ENCODE data around the gene ADAMTS9. TPM values are rescaled to one million over a fixed set of nuclear protein-coding genes. Genes with fewer than 3 reads are reported as not detected.

Gene ADAMTS9
- total and polyA plus RNA-seq, 3 donors from 2014 or later: 5.1 to 8.1 (median 5.9) TPM

DNA sequence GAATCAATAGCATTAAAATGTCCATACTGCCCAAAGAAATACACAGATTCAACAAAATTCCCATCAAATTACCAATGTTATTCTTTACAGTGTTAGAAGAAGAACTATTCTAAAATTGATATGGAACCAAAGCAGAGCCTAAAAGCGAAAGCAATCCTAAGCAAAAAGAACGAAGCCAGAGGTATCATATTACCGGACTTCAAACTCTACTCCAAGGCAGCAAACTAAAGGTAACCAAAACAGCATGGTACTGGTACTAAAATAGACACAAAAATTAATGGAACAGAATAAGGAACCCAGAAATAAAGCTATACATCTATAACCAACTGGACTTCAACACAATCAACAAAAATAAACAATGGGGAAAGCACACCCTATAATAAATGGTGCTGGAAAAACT is 167.5 kb downstream of the ADAMTS9 start:
- H3K27me3 ChIP-seq: no peaks in the 10 kb centered on the region
- TF ChIP-seq POLR2A (IDR thresholded peaks at IDR 0.05): no peak
- TF ChIP-seq, protein P1, sequence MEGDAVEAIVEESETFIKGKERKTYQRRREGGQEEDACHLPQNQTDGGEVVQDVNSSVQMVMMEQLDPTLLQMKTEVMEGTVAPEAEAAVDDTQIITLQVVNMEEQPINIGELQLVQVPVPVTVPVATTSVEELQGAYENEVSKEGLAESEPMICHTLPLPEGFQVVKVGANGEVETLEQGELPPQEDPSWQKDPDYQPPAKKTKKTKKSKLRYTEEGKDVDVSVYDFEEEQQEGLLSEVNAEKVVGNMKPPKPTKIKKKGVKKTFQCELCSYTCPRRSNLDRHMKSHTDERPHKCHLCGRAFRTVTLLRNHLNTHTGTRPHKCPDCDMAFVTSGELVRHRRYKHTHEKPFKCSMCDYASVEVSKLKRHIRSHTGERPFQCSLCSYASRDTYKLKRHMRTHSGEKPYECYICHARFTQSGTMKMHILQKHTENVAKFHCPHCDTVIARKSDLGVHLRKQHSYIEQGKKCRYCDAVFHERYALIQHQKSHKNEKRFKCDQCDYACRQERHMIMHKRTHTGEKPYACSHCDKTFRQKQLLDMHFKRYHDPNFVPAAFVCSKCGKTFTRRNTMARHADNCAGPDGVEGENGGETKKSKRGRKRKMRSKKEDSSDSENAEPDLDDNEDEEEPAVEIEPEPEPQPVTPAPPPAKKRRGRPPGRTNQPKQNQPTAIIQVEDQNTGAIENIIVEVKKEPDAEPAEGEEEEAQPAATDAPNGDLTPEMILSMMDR (IDR thresholded peaks at IDR 0.05): no peak
- H3K36me3 ChIP-seq (ENCODE audit: low read depth, missing control alignments): no peaks in the 10 kb centered on the region
- no peak for DNase-seq
- H3K4me1 ChIP-seq: no peaks in the 10 kb centered on the region
- H3K9me3 ChIP-seq: no peaks in the 10 kb centered on the region
- no peak overlapping the region for H3K4me3 ChIP-seq
- 77 to 84% methylated on average over 3 of the region's 3 CpGs for WGBS, 2 donors
- intact Hi-C loops (cut with DNase I; ENCODE audit: low total_unique reads): no loop called here
- no peak overlapping the region for H3K27ac ChIP-seq

DNA sequence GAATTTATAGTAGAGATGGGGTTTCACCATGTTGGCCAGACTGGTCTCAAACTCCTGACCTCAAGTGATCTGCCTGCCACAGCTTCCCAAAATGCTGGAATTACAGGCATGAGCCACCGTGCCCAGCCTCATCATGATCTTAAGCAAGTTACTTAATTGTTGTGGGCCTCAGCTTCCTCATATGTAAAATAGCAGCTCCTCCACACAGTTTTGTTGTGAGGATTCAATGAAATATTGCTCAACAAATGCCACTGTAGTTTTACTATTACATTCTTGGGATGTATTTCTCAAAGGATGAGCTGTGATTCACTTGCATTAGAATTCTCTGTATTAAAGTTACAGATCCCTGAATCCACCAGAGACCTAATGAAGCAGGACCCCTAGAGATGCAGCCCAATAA is 168.8 kb downstream of the ADAMTS9 start:
- H3K36me3 ChIP-seq (ENCODE audit: low read depth, missing control alignments): no peaks in the 10 kb centered on the region
- TF ChIP-seq POLR2A (IDR thresholded peaks at IDR 0.05): no peak
- TF ChIP-seq, protein P1 (IDR thresholded peaks at IDR 0.05): no peak
- H3K27ac ChIP-seq: no peak overlapping the region
- WGBS, 2 donors: 89 to 100% methylated on average over 1 of the region's 1 CpG
- no peak for DNase-seq
- H3K4me1 ChIP-seq: no peaks in the 10 kb centered on the region
- H3K9me3 ChIP-seq: no peaks in the 10 kb centered on the region
- H3K27me3 ChIP-seq: no peaks in the 10 kb centered on the region
- no peak overlapping the region for H3K4me3 ChIP-seq
- intact Hi-C loops (cut with DNase I; ENCODE audit: low total_unique reads): no loop called here

DNA sequence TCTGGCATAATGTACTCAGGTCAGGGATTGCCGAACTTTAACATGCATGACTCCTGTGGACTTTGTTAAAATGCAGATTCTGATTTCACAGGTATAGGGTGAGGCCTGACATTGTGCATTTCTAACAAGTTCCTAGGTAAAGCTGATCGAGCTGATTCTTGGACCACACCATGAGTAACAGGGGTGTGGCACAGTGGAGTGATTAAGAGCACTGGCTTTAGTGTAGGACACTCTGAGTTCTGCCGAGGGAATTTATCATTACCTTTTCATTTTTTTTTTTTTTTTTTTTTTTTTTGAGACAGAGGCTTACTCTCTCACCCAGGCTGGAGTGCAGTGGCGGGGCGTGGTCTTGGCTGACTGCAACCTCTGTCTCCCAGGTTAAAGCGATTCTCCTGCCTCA is 169.3 kb downstream of the ADAMTS9 start:
- no peak for TF ChIP-seq POLR2A (IDR thresholded peaks at IDR 0.05)
- TF ChIP-seq, protein P1 (IDR thresholded peaks at IDR 0.05): no peak
- no peak for DNase-seq
- Histone ChIP-seq H3K4me3 (no peak overlapping the region), H3K27ac (no peak overlapping the region), H3K36me3 (ENCODE audit: low read depth, missing control alignments) (no peaks in the 10 kb centered on the region), H3K4me1 (no peaks in the 10 kb centered on the region), H3K9me3 (no peaks in the 10 kb centered on the region), H3K27me3 (no peaks in the 10 kb centered on the region)
- 88 to 95% methylated on average over 6 of the region's 6 CpGs for WGBS, 2 donors
- intact Hi-C loops (cut with DNase I; ENCODE audit: low total_unique reads): no loop called here

DNA sequence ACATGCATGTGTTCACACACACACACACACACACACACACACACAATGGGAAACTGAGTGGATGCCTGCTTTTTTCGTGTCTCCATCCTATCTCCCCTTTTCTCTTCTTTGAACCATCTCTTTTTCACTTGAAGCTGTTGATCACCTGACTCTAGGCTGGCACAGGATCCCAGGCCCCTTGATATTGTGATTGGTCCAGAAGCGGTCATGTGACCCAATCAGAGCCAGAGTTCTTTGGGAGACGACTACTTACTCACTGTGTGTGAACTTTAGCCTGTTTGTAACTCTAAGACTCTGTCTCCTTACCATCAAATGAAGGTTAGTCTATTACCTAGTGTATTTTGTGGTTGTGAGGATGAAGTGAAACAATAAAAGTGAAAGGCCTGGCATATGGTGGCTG is 172.9 kb downstream of the ADAMTS9 start:
- no peaks in the 10 kb centered on the region for H3K36me3 ChIP-seq (ENCODE audit: low read depth, missing control alignments)

DNA sequence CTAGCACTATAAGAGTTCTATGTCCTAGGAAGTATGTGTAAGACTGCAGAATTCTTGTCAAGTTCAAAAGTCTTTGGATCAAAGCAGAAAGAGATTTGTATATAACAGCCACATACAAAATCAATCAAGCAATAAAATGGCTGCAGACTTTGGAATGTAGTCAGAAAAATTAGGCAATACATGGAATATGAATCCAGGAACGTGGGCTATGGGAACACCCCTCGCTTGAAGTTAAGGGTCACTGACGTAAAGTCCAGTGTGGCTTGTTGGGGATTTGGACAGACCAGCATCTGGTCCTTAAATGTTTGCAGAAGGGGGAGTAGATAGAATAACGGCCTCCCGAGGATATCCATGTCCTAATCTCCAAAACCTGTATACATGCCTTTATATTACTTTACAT is 178.6 kb downstream of the ADAMTS9 start:
- intact Hi-C loops (cut with DNase I; ENCODE audit: low total_unique reads): no loop called here

More for the DNA sequence above, 172.9 kb downstream of the ADAMTS9 start:
- 64 to 70% methylated on average over 3 of the region's 3 CpGs for WGBS, 2 donors
- no peak overlapping the region for H3K27ac ChIP-seq
- no peaks in the 10 kb centered on the region for H3K27me3 ChIP-seq
- H3K4me1 ChIP-seq: no peaks in the 10 kb centered on the region
- DNase-seq: peak; percentile 32
- no peak overlapping the region for H3K4me3 ChIP-seq
- H3K9me3 ChIP-seq: no peaks in the 10 kb centered on the region
- no peak for TF ChIP-seq POLR2A (IDR thresholded peaks at IDR 0.05)
- TF ChIP-seq, protein P1 (IDR thresholded peaks at IDR 0.05): no peak
- intact Hi-C loops (cut with DNase I; ENCODE audit: low total_unique reads): no loop called here

More for the DNA sequence above, 178.6 kb downstream of the ADAMTS9 start:
- 83 to 90% methylated on average over 5 of the region's 5 CpGs for WGBS, 2 donors
- Histone ChIP-seq H3K4me3 (no peak overlapping the region), H3K36me3 (ENCODE audit: low read depth, missing control alignments) (no peaks in the 10 kb centered on the region), H3K9me3 (no peaks in the 10 kb centered on the region), H3K4me1 (no peaks in the 10 kb centered on the region), H3K27ac (no peak overlapping the region), H3K27me3 (no peaks in the 10 kb centered on the region)
- TF ChIP-seq, protein P1 (IDR thresholded peaks at IDR 0.05): no peak
- no peak for TF ChIP-seq POLR2A (IDR thresholded peaks at IDR 0.05)
- no peak for DNase-seq

Data from testis (tissue), 3 donors.